DND-41 (cell line): ENCODE measurements around the gene CLTA.
"Not testable (repeated sequence)": the region's sequence is repeated elsewhere in the genome, so short reads cannot be mapped to it uniquely, and the experiment has no call there.

Experiments used
- ATAC-seq: fragments of 200-7000 bp; cut with Tn5 transposase; 3 replicates; pipeline ENCODE4 v1.9.1; 2021; ENCODE audit warnings: low read depth; ENCODE audit not compliant: insufficient read depth
- DNase-seq: peaks from one replicate; pipeline ENCODE4 v3.0.0-alpha.2; 2020
- H2AFZ ChIP-seq: 2 replicates; pipeline ENCODE4 v1.6.0; 2012; ENCODE audit warnings: low read depth, low read length
- H3K27ac ChIP-seq: 2 replicates; pipeline ENCODE4 v1.5.1; 2012; ENCODE audit warnings: low read length, inconsistent platforms
- H3K27me3 ChIP-seq: fragments of 200-600 bp; sonication (generic); 2 replicates; pipeline ENCODE4 v1.6.0; 2012; ENCODE audit warnings: low read length, mild to moderate bottlenecking, inconsistent platforms; ENCODE audit not compliant: insufficient read depth, poor library complexity
- H3K36me3 ChIP-seq: 2 replicates; pipeline ENCODE4 v1.5.1; 2012; ENCODE audit warnings: low read length, inconsistent platforms; ENCODE audit not compliant: insufficient read depth
- H3K4me1 ChIP-seq: 2 replicates; pipeline ENCODE4 v1.5.1; 2012; ENCODE audit warnings: mild to moderate bottlenecking, low read length; ENCODE audit not compliant: insufficient read depth
- H3K4me2 ChIP-seq: 2 replicates; pipeline ENCODE4 v1.6.0; 2012; ENCODE audit warnings: mild to moderate bottlenecking, moderate library complexity, low read length, inconsistent platforms; ENCODE audit not compliant: insufficient read depth
- H3K4me3 ChIP-seq, 2 experiments: fragments of 200-600 bp in 1 of 2; shearing (Covaris generic) in 1 of 2; 2 replicates each; pipeline ENCODE4 v1.5.1; 2012 to 2016; ENCODE audit warnings: inconsistent platforms in 2 of 2, low read length in 2 of 2, mild to moderate bottlenecking in 2 of 2, low read depth in 1 of 2, moderate library complexity in 1 of 2
- H3K79me2 ChIP-seq: 2 replicates; pipeline ENCODE4 v1.6.0; 2012; ENCODE audit warnings: low read length, inconsistent platforms; ENCODE audit not compliant: insufficient read depth
- H3K9ac ChIP-seq: 2 replicates; pipeline ENCODE4 v1.6.0; 2012; ENCODE audit warnings: low read depth, mild to moderate bottlenecking, inconsistent platforms, low read length, moderate library complexity
- H3K9me3 ChIP-seq: 2 replicates; pipeline ENCODE4 v1.5.1; 2012; ENCODE audit warnings: low read length, moderate library complexity, mild to moderate bottlenecking, inconsistent platforms; ENCODE audit not compliant: insufficient read depth, severe bottlenecking
- H4K20me1 ChIP-seq: 2 replicates; pipeline ENCODE4 v1.6.0; 2012; ENCODE audit warnings: low read length; ENCODE audit not compliant: insufficient read depth
- EZH2 ChIP-seq: IDR thresholded peaks from 3 replicates; pipeline ENCODE4 v1.6.1; 2012; ENCODE audit warnings: borderline replicate concordance, low read depth, mild to moderate bottlenecking, moderate library complexity, low read length, inconsistent platforms; ENCODE audit not compliant: severe bottlenecking
- TF ChIP-seq, protein P1 (sequence below): IDR thresholded peaks from 2 replicates; pipeline ENCODE4 v1.5.1; 2012; ENCODE audit warnings: borderline replicate concordance, low read length, moderate library complexity, mild to moderate bottlenecking; ENCODE audit not compliant: poor library complexity, severe bottlenecking; ENCODE audit errors: extremely low read depth

Gene CLTA

DNA sequence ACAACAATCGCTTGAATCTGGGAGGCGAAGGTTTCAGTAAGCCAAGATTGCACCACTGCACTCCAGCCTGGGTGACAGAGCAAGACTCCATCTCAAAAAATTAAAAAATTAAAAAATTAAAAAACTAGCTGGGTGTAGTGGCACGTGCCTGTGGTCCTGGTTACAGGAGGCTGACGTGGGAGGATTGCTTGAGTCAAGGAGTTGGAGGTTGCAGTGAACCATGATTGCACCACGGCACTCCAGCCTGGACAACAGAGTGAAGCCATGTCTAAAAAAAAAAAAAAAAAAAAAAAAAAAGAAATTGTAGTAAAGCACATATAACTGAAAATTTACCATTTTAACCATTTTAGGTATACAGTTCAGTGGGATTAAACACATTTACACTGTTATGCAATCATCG is 34.6 kb upstream of the CLTA start:
- H3K36me3 ChIP-seq: no peaks in the 10 kb centered on the region
- no peak overlapping the region for H3K9ac ChIP-seq
- no peak for TF ChIP-seq EZH2
- TF ChIP-seq, protein P1, sequence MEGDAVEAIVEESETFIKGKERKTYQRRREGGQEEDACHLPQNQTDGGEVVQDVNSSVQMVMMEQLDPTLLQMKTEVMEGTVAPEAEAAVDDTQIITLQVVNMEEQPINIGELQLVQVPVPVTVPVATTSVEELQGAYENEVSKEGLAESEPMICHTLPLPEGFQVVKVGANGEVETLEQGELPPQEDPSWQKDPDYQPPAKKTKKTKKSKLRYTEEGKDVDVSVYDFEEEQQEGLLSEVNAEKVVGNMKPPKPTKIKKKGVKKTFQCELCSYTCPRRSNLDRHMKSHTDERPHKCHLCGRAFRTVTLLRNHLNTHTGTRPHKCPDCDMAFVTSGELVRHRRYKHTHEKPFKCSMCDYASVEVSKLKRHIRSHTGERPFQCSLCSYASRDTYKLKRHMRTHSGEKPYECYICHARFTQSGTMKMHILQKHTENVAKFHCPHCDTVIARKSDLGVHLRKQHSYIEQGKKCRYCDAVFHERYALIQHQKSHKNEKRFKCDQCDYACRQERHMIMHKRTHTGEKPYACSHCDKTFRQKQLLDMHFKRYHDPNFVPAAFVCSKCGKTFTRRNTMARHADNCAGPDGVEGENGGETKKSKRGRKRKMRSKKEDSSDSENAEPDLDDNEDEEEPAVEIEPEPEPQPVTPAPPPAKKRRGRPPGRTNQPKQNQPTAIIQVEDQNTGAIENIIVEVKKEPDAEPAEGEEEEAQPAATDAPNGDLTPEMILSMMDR: no peak
- peaks cover 16% of the 10 kb centered on the region for H3K4me1 ChIP-seq
- no peak overlapping the region for H3K4me2 ChIP-seq
- H3K4me3 ChIP-seq: no peak overlapping the region
- H4K20me1 ChIP-seq: no peaks in the 10 kb centered on the region
- H3K9me3 ChIP-seq: peaks cover 5% of the 10 kb centered on the region
- no peak overlapping the region for H3K27ac ChIP-seq
- DNase-seq (no peak), ATAC-seq (no peak)
- H3K27me3 ChIP-seq: no peaks in the 10 kb centered on the region
- no peak overlapping the region for H2AFZ ChIP-seq
- no peaks in the 10 kb centered on the region for H3K79me2 ChIP-seq

DNA sequence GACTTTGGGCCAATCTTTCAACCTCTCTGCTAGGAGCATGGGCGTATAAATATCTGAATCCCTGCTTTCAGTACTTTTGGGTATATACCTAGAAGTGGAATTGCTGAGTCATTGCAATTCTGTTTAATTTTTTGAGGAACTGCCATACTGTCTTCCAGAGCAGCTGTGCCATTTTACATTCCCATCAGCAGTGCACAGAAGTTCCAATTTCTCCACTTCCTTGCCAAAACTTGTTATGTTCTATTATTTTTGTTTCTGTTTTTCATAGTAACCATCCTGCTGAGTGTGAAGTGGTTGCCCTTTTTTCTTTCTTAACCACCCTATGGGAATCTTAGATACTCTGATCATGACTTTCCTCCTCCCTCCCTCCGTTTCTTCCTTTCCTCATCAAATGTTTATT is 32.6 kb upstream of the CLTA start:
- TF ChIP-seq, protein P1: no peak
- TF ChIP-seq EZH2: no peak
- Histone ChIP-seq H3K9me3 (peaks cover 5% of the 10 kb centered on the region), H2AFZ (no peak overlapping the region), H3K4me3 (no peak overlapping the region), H3K79me2 (no peaks in the 10 kb centered on the region), H3K4me2 (no peak overlapping the region), H3K9ac (no peak overlapping the region), H4K20me1 (no peaks in the 10 kb centered on the region), H3K27ac (no peak overlapping the region), H3K4me1 (no peaks in the 10 kb centered on the region), H3K27me3 (no peaks in the 10 kb centered on the region), H3K36me3 (no peaks in the 10 kb centered on the region)
- no peak for DNase-seq
- ATAC-seq: no peak

- Histone ChIP-seq H2AFZ (no peak overlapping the region), H3K79me2 (no peaks in the 10 kb centered on the region), H3K4me1 (no peaks in the 10 kb centered on the region), H3K27ac (no peak overlapping the region), H3K27me3 (no peaks in the 10 kb centered on the region), H4K20me1 (no peaks in the 10 kb centered on the region), H3K9me3 (peaks cover 5% of the 10 kb centered on the region), H3K9ac (no peak overlapping the region), H3K4me2 (no peak overlapping the region), H3K4me3 (no peak overlapping the region), H3K36me3 (no peaks in the 10 kb centered on the region)
- DNase-seq (no peak), ATAC-seq (no peak)
- TF ChIP-seq EZH2: no peak
- TF ChIP-seq, protein P1: no peak
Observed at GRCh38 chr9:36158917-36159316, 31.8 kb upstream of the CLTA start.

- not testable (repeated sequence) for H3K79me2 ChIP-seq, H4K20me1 ChIP-seq, H3K27me3 ChIP-seq, H3K36me3 ChIP-seq, H3K9ac ChIP-seq, ATAC-seq, H3K4me1 ChIP-seq, H2AFZ ChIP-seq, H3K27ac ChIP-seq, DNase-seq, H3K4me3 ChIP-seq, H3K4me2 ChIP-seq, H3K9me3 ChIP-seq
Observed at GRCh38 chr9:36159509-36159908, 31.2 kb upstream of the CLTA start.

- not testable (repeated sequence) for ATAC-seq, H3K36me3 ChIP-seq, H2AFZ ChIP-seq, H3K4me2 ChIP-seq, H3K4me3 ChIP-seq, H3K27ac ChIP-seq, H3K9me3 ChIP-seq, DNase-seq, H3K4me1 ChIP-seq, H3K79me2 ChIP-seq, H3K9ac ChIP-seq, H4K20me1 ChIP-seq, H3K27me3 ChIP-seq
Observed at GRCh38 chr9:36160126-36160525, 30.6 kb upstream of the CLTA start.
